Activated CD8-positive, alpha-beta memory T cell treated with anti-CD3 and anti-CD28 coated beads, Interleukin-2, amount 50 U/mL, for 48 hours (primary cell): Measurements from ENCODE around the gene LRSAM1.

Source experiments
- DNase-seq: peaks from one replicate; pipeline ENCODE4 v3.0.0-alpha.2; 2020

The LRSAM1 gene

GRCh38 chr9:127537792-127538191, 86.5 kb downstream of the LRSAM1 start:
- DNase-seq, result no peak

GRCh38 chr9:127538849-127539258, 87.5 kb downstream of the LRSAM1 start:
- DNase-seq, result no peak

GRCh38 chr9:127539259-127539981, 88.1 kb downstream of the LRSAM1 start:
- no peak for DNase-seq

- no peak for DNase-seq
Measured at GRCh38 chr9:127539982-127540663, 88.8 kb downstream of the LRSAM1 start.

GRCh38 chr9:127540664-127541041, 89.3 kb downstream of the LRSAM1 start:
- DNase-seq, result no peak

- no peak for DNase-seq
Measured at GRCh38 chr9:127541176-127541575, 89.9 kb downstream of the LRSAM1 start.

GRCh38 chr9:127541865-127542264, 90.6 kb downstream of the LRSAM1 start:
- no peak for DNase-seq

GRCh38 chr9:127543221-127543620, 91.9 kb downstream of the LRSAM1 start:
- no peak for DNase-seq

GRCh38 chr9:127543973-127544533, 92.7 kb downstream of the LRSAM1 start:
- no peak for DNase-seq

- no peak for DNase-seq
Measured at GRCh38 chr9:127545196-127546124, 94.2 kb downstream of the LRSAM1 start.

GRCh38 chr9:127546125-127546832, 95.0 kb downstream of the LRSAM1 start:
- DNase-seq, result no peak

- no peak for DNase-seq
Measured at GRCh38 chr9:127548352-127548881, 97.1 kb downstream of the LRSAM1 start.

GRCh38 chr9:127549218-127549617, 97.9 kb downstream of the LRSAM1 start:
- DNase-seq, result no peak

GRCh38 chr9:127549751-127550150, 98.4 kb downstream of the LRSAM1 start:
- DNase-seq, result no peak

GRCh38 chr9:127550282-127550681, 99.0 kb downstream of the LRSAM1 start:
- DNase-seq, result no peak

- DNase-seq, result no peak
Measured at GRCh38 chr9:127550751-127551150, 99.4 kb downstream of the LRSAM1 start.
